A549 (cell line): ENCODE results near the gene GABRA4.

ENCODE experiments used
- EHMT2 ChIP-seq: fragments of 200-600 bp; sonication (generic); IDR thresholded peaks from 2 replicates; pipeline ENCODE4 v1.6.1; 2016; ENCODE audit warnings: antibody characterized with exemption, low read depth, mild to moderate bottlenecking, moderate library complexity
- EP300 ChIP-seq, 2 experiments: fragments of >200 bp; sonication (Bioruptor Twin); formaldehyde crosslinking; IDR thresholded peaks; 2 replicates in 1 of 2; 3 replicates in 1 of 2; pipeline ENCODE4 v1.6.1; 2016 to 2017
- JUN ChIP-seq, 2 experiments: fragments of >200 bp; sonication (Bioruptor Twin); formaldehyde crosslinking; IDR thresholded peaks; 2 replicates in 1 of 2; 3 replicates in 1 of 2; pipeline ENCODE4 v1.6.1; 2016 to 2017
- KDM1A ChIP-seq: fragments of 200-600 bp; sonication (generic); IDR thresholded peaks from 2 replicates; pipeline ENCODE4 v1.6.1; 2016; ENCODE audit warnings: low read depth, mild to moderate bottlenecking
- POLR2A ChIP-seq: IDR thresholded peaks from 2 replicates; pipeline ENCODE4 v1.6.1; 2012; ENCODE audit warnings: mild to moderate bottlenecking, low read length
- POLR2AphosphoS2 ChIP-seq: conservative IDR thresholded peaks from 2 replicates; pipeline ENCODE4 v1.6.1; 2012; ENCODE audit warnings: low read length, improper control_type of control experiment, inconsistent platforms
- RAD21 ChIP-seq, 2 experiments: fragments of >200 bp in 1 of 2; sonication (Bioruptor Twin) in 1 of 2; formaldehyde crosslinking in 1 of 2; IDR thresholded peaks in 1 of 2; conservative IDR thresholded peaks in 1 of 2; 2 replicates in 1 of 2; 3 replicates in 1 of 2; pipeline ENCODE4 v1.6.1; 2012 to 2018; ENCODE audit warnings: inconsistent platforms in 1 of 2
- ZFP36 ChIP-seq: fragments of 450-650 bp; IDR thresholded peaks from 2 replicates; pipeline ENCODE4 v1.6.1; 2014; ENCODE audit warnings: borderline replicate concordance; ENCODE audit not compliant: partially characterized antibody
- TF ChIP-seq, protein P1 (sequence below): fragments of >200 bp; sonication (Bioruptor Twin); formaldehyde crosslinking; IDR thresholded peaks from 3 replicates; pipeline ENCODE4 v1.5.1; 2016
- TF ChIP-seq, protein P2 (sequence below): fragments of 450-650 bp; IDR thresholded peaks from 2 replicates; pipeline ENCODE4 v1.6.1; 2014; ENCODE audit warnings: antibody characterized with exemption
- TF ChIP-seq, protein P3 (sequence below): fragments of 200-600 bp; sonication (generic); IDR thresholded peaks from 2 replicates; pipeline ENCODE4 v1.6.1; 2016; ENCODE audit warnings: antibody characterized with exemption, mild to moderate bottlenecking, moderate library complexity
- TF ChIP-seq, protein P4 (sequence below): fragments of >200 bp; sonication (Bioruptor Twin); formaldehyde crosslinking; IDR thresholded peaks from 2 replicates; pipeline ENCODE4 v1.6.1; 2016

DNA sequence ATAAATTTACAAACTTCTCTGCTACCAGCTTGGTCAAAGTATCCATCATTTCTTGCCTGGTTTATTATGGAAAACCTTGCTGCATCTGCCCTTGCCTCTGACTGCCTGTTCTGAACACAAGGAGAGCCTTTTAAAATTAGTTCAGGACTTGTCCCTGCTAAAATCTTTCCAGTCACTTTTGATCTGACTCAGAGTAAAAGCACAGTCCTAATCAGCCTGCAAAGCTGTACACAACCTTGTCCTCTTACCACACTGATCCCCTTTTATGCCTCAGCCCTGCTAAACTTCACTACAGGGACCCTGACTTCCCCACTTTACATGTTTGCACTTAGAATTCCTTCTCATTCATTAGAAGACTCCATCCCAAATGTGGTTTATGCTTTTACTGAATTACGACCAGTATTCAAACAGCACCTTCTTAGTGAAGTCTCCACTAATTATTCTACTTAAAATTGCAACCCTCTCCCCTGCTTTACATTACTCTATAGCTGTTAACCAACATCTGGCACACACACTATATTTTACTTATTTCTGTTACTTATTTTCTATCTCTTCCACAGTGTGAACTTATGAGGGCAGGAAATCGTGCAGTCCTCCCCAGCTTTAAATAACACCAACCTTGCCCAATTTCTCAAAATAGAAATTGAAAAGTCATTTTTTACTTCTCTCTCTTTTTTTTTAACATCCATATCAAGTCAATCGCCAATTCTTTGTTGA, 6.3 kb downstream of the GABRA4 start:
- TF ChIP-seq, protein P1, sequence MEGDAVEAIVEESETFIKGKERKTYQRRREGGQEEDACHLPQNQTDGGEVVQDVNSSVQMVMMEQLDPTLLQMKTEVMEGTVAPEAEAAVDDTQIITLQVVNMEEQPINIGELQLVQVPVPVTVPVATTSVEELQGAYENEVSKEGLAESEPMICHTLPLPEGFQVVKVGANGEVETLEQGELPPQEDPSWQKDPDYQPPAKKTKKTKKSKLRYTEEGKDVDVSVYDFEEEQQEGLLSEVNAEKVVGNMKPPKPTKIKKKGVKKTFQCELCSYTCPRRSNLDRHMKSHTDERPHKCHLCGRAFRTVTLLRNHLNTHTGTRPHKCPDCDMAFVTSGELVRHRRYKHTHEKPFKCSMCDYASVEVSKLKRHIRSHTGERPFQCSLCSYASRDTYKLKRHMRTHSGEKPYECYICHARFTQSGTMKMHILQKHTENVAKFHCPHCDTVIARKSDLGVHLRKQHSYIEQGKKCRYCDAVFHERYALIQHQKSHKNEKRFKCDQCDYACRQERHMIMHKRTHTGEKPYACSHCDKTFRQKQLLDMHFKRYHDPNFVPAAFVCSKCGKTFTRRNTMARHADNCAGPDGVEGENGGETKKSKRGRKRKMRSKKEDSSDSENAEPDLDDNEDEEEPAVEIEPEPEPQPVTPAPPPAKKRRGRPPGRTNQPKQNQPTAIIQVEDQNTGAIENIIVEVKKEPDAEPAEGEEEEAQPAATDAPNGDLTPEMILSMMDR: no peak
- TF ChIP-seq ZFP36 (no peak), POLR2AphosphoS2 (no peak), POLR2A (no peak), EP300 (IDR thresholded peaks at IDR 0.05) (no peak), RAD21 (conservative IDR thresholded peaks at IDR 0.05 in 1 of 2, IDR thresholded peaks at IDR 0.05 in 1 of 2) (no peak), KDM1A (no peak), JUN (IDR thresholded peaks at IDR 0.05) (no peak), EHMT2 (no peak)
- TF ChIP-seq, protein P2, sequence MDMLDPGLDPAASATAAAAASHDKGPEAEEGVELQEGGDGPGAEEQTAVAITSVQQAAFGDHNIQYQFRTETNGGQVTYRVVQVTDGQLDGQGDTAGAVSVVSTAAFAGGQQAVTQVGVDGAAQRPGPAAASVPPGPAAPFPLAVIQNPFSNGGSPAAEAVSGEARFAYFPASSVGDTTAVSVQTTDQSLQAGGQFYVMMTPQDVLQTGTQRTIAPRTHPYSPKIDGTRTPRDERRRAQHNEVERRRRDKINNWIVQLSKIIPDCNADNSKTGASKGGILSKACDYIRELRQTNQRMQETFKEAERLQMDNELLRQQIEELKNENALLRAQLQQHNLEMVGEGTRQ: no peak
- TF ChIP-seq, protein P3, sequence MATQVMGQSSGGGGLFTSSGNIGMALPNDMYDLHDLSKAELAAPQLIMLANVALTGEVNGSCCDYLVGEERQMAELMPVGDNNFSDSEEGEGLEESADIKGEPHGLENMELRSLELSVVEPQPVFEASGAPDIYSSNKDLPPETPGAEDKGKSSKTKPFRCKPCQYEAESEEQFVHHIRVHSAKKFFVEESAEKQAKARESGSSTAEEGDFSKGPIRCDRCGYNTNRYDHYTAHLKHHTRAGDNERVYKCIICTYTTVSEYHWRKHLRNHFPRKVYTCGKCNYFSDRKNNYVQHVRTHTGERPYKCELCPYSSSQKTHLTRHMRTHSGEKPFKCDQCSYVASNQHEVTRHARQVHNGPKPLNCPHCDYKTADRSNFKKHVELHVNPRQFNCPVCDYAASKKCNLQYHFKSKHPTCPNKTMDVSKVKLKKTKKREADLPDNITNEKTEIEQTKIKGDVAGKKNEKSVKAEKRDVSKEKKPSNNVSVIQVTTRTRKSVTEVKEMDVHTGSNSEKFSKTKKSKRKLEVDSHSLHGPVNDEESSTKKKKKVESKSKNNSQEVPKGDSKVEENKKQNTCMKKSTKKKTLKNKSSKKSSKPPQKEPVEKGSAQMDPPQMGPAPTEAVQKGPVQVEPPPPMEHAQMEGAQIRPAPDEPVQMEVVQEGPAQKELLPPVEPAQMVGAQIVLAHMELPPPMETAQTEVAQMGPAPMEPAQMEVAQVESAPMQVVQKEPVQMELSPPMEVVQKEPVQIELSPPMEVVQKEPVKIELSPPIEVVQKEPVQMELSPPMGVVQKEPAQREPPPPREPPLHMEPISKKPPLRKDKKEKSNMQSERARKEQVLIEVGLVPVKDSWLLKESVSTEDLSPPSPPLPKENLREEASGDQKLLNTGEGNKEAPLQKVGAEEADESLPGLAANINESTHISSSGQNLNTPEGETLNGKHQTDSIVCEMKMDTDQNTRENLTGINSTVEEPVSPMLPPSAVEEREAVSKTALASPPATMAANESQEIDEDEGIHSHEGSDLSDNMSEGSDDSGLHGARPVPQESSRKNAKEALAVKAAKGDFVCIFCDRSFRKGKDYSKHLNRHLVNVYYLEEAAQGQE: no peak
- TF ChIP-seq, protein P4, sequence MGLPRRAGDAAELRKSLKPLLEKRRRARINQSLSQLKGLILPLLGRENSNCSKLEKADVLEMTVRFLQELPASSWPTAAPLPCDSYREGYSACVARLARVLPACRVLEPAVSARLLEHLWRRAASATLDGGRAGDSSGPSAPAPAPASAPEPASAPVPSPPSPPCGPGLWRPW: no peak
